ENCODE measurements around the gene SPACA6.
"Not testable (repeated sequence)": the region's sequence is repeated elsewhere in the genome, so short reads cannot be mapped to it uniquely, and the experiment has no call there.

The SPACA6 gene

DNA sequence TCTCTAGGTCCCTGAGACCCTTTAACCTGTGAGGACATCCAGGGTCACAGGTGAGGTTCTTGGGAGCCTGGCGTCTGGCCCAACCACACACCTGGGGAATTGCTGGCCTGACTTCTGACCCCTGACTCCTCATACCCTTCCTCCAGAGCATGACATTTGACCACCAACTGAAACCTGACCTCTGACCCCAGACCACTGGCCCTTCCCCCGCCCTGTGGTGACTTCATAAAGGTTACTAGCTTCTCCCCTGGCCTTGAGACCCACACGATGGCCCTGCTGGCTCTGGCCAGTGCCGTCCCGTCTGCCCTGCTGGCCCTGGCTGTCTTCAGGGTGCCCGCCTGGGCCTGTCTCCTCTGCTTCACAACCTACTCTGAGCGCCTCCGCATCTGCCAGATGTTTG lies at the start of gene SPACA6:
TSS of gene SPACA6 (plus strand) at position 71 of the 400 bp plus-strand sequence. CDS start at position 268, 197 bp downstream.
- Mint-ChIP-seq H3K36me3 (ENCODE audit: low read depth) (no peaks in the 10 kb centered on the region), H3K4me3 (no peak within 1 kb of the TSS), H3K27me3 (peaks cover 11% of the 10 kb centered on the region), H3K27ac (no peak within 1 kb of the TSS), H3K4me1 (peaks cover 12% of the 10 kb centered on the region), H3K9me3 (no peaks in the 10 kb centered on the region)
- DNase-seq (no peak), ATAC-seq (no peak)

DNA sequence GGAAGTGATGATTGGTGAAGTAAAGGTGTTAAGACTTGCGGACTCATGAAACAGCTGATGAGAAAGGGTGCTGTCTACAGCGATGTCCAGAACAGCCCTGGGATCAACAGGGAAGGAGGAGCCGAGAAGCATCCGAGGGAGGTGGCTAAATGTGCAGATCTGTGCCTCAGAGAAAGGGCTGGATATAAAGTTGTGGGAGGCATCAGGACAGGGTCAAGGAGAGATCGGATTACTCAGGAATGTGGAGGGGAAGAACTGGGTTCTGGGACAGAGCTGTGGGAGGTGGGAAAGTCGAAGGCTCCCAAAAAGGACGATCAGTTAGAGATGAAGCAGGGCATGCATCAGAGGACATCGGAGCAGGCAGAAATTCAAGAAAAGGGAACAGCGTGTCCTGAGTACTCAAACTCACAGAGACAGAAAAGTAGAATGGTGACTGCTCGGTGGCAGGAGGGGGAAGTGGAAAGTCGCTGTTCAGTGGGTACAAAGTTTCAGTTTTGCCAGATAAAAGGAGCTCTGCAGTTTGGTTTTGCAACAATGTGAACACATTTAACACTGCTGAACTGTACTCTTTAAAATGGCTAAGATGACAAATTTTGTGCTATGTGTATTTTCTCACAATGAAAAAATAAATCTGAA lies 48.4 kb upstream of the SPACA6 start:
- no peak for ATAC-seq
- no peaks in the 10 kb centered on the region for H3K4me1 Mint-ChIP-seq
- H3K36me3 Mint-ChIP-seq (ENCODE audit: low read depth), result no peaks in the 10 kb centered on the region
- no peak overlapping the region for H3K4me3 Mint-ChIP-seq
- no peak for DNase-seq
- H3K9me3 Mint-ChIP-seq, result no peaks in the 10 kb centered on the region
- no peak overlapping the region for H3K27ac Mint-ChIP-seq
- H3K27me3 Mint-ChIP-seq, result peaks cover 4% of the 10 kb centered on the region

- DNase-seq; H3K9me3 Mint-ChIP-seq; H3K27ac Mint-ChIP-seq; ATAC-seq; H3K36me3 Mint-ChIP-seq (ENCODE audit: low read depth); H3K4me1 Mint-ChIP-seq; H3K4me3 Mint-ChIP-seq: not testable (repeated sequence)
- H3K27me3 Mint-ChIP-seq, result peaks cover 10% of the 10 kb centered on the region
These were observed 46.4 kb upstream of the SPACA6 start, which contains the start of gene SIGLEC14 for GRCh38 chr19:51646730-51647129. Gene SIGLEC14, minus strand, starts transcription at chr19:51646825. Its CDS starts 66 bp downstream, at chr19:51646759.

- no peaks in the 10 kb centered on the region for H3K36me3 Mint-ChIP-seq (ENCODE audit: low read depth)
- no peak overlapping the region for H3K4me3 Mint-ChIP-seq
- H3K9me3 Mint-ChIP-seq, result no peaks in the 10 kb centered on the region
- H3K27ac Mint-ChIP-seq, result no peak overlapping the region
- DNase-seq, result no peak
- H3K4me1 Mint-ChIP-seq, result no peaks in the 10 kb centered on the region
- H3K27me3 Mint-ChIP-seq, result peaks cover 10% of the 10 kb centered on the region
- no peak for ATAC-seq
These were observed 45.8 kb upstream of the SPACA6 start for GRCh38 chr19:51647318-51647717.

DNA sequence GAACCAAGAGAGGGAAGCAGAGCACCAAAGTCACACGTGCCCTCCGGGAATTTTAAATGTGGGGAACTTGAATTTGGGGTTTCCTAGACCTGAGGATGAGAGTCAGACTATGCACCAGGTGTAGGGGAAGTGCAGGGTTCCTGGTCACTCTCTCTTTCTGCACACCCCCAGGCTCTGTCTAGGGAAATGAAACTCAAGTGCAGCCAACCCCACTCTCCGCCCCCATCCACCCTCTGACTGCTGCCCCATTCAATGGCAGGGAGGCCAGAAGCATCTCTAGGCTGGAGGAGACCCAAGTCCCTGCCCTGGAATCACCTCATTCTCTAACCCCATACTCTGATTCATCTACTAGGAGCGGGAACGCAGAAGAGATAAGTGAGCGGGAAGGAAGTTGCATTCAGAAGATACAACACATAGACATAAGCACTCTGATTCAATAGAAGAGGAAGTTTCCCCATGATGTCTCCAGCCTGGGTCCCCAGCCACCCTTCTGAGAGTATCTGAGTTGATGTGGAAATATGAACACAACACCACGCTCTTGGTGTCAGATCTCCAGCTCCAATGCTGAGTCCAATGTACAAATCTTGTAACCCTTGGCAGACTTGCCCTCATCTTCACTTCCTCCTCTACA lies 41.8 kb upstream of the SPACA6 start:
- ATAC-seq (no peak), DNase-seq (no peak)
- H3K4me1 Mint-ChIP-seq, result no peaks in the 10 kb centered on the region
- H3K36me3 Mint-ChIP-seq (ENCODE audit: low read depth), result no peaks in the 10 kb centered on the region
- H3K27ac Mint-ChIP-seq, result no peak overlapping the region
- H3K27me3 Mint-ChIP-seq, result peaks cover 22% of the 10 kb centered on the region
- H3K4me3 Mint-ChIP-seq, result no peak overlapping the region
- H3K9me3 Mint-ChIP-seq, result no peaks in the 10 kb centered on the region

- ATAC-seq (no peak), DNase-seq (no peak)
- Mint-ChIP-seq H3K27ac (no peak overlapping the region), H3K9me3 (no peaks in the 10 kb centered on the region), H3K36me3 (ENCODE audit: low read depth) (no peaks in the 10 kb centered on the region), H3K4me1 (peaks cover 5% of the 10 kb centered on the region), H3K27me3 (peaks cover 28% of the 10 kb centered on the region), H3K4me3 (no peak overlapping the region)
These were observed 40.9 kb upstream of the SPACA6 start for GRCh38 chr19:51652266-51652665.

DNA sequence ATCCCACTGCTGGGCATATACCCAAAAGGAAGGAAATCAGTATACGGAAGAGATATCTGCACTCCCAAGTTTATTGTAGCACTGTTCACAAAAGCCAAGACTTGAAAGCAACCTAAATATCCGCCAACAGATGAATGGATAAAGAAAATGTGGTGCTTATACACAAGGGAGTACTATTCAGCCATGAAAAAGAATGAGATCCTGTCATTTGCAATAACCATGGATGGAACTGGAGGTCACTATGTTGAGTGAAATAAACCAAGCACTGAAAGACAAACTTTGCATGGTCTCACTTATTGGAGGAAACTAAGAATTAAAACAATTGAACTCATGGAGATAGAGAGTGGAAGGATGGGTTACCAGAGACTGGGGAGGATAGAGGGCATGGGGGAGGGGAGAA lies 40.0 kb upstream of the SPACA6 start:
- no peaks in the 10 kb centered on the region for H3K9me3 Mint-ChIP-seq
- ATAC-seq (no peak), DNase-seq (no peak)
- H3K27me3 Mint-ChIP-seq, result peaks cover 28% of the 10 kb centered on the region
- H3K36me3 Mint-ChIP-seq (ENCODE audit: low read depth), result no peaks in the 10 kb centered on the region
- H3K4me3 Mint-ChIP-seq, result no peak overlapping the region
- peaks cover 5% of the 10 kb centered on the region for H3K4me1 Mint-ChIP-seq
- H3K27ac Mint-ChIP-seq, result no peak overlapping the region

- Mint-ChIP-seq H3K9me3 (no peaks in the 10 kb centered on the region), H3K27ac (no peak overlapping the region), H3K36me3 (ENCODE audit: low read depth) (no peaks in the 10 kb centered on the region), H3K4me3 (no peak overlapping the region), H3K27me3 (peaks cover 27% of the 10 kb centered on the region), H3K4me1 (peaks cover 5% of the 10 kb centered on the region)
- no peak for ATAC-seq
- DNase-seq, result no peak
These were observed 38.3 kb upstream of the SPACA6 start for GRCh38 chr19:51654783-51655182.

DNA sequence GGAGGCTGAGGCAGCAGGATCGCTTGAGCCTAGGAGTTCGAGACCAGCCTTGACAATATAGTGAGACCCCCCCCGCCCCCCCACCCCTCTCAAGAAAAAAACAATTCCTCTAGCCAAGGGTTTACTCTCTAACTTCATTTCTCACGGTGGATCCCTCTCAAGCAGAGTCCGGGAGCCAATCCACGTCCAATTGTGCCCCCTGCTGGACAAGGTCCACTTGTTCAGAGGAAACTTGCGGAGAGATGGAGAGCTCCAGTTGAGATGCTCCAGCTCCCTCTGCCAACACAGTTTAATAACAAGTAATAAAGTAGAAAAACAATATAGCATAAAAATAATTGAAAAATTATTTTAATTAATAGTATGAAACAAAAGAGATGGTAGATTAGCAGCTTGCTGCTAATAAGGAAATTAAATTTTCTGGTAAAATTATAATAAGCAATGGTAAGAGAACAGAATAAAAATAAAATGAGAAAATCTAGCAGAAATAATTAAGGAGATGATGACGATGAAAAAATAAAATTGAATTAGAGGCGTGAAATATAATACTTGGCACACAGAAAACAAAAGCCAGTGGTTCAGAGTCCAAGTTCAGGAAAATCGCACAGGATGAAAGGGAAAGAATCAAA lies 32.0 kb upstream of the SPACA6 start:
- no peaks in the 10 kb centered on the region for H3K36me3 Mint-ChIP-seq (ENCODE audit: low read depth)
- ATAC-seq, result no peak
- H3K27me3 Mint-ChIP-seq, result peaks cover 39% of the 10 kb centered on the region
- H3K27ac Mint-ChIP-seq, result no peak overlapping the region
- no peak overlapping the region for H3K4me3 Mint-ChIP-seq
- peaks cover 3% of the 10 kb centered on the region for H3K9me3 Mint-ChIP-seq
- H3K4me1 Mint-ChIP-seq, result peaks cover 5% of the 10 kb centered on the region
- DNase-seq, result peak; percentile 72

GRCh38 chr19:51663650-51664049 lies 29.5 kb upstream of the SPACA6 start:
- H3K4me1 Mint-ChIP-seq, result peaks cover 7% of the 10 kb centered on the region
- H3K4me3 Mint-ChIP-seq, result no peak overlapping the region
- no peak overlapping the region for H3K27ac Mint-ChIP-seq
- peaks cover 38% of the 10 kb centered on the region for H3K27me3 Mint-ChIP-seq
- peaks cover 3% of the 10 kb centered on the region for H3K9me3 Mint-ChIP-seq
- DNase-seq (no peak), ATAC-seq (no peak)
- no peaks in the 10 kb centered on the region for H3K36me3 Mint-ChIP-seq (ENCODE audit: low read depth)

- ATAC-seq (no peak), DNase-seq (no peak)
- peaks cover 3% of the 10 kb centered on the region for H3K9me3 Mint-ChIP-seq
- H3K36me3 Mint-ChIP-seq (ENCODE audit: low read depth), result no peaks in the 10 kb centered on the region
- no peak overlapping the region for H3K27ac Mint-ChIP-seq
- H3K4me3 Mint-ChIP-seq, result no peak overlapping the region
- H3K27me3 Mint-ChIP-seq, result peaks cover 38% of the 10 kb centered on the region
- H3K4me1 Mint-ChIP-seq, result peaks cover 12% of the 10 kb centered on the region
These were observed 29.0 kb upstream of the SPACA6 start for GRCh38 chr19:51664131-51664530.

- DNase-seq, result no peak
These were observed 28.1 kb upstream of the SPACA6 start for GRCh38 chr19:51664997-51665396.

DNA sequence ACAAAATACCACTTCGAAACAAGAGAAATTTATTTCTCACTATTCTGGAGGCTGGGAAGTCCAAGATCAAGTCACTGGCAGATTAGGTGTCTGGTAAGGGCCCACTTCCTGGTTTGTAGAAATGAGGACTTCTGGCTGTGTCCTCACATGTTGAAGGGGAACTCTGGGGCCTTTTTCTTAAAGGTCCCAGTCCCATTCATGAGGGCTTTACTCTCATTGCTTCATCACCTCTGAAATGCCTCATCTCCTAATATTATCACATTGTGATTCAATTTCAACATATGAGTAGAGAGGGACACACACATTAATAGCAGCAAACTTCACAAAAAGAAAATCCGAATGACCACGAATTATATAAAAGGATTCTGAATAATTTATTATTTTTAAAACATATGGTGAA lies 24.9 kb upstream of the SPACA6 start:
- Mint-ChIP-seq H3K4me3 (no peak overlapping the region), H3K9me3 (peaks cover 7% of the 10 kb centered on the region), H3K27me3 (peaks cover 25% of the 10 kb centered on the region), H3K4me1 (peaks cover 20% of the 10 kb centered on the region), H3K36me3 (ENCODE audit: low read depth) (no peaks in the 10 kb centered on the region), H3K27ac (no peak overlapping the region)
- no peak for ATAC-seq
- DNase-seq, result no peak

More at GRCh38 chr19:51664997-51665396, 28.1 kb upstream of the SPACA6 start:
- Mint-ChIP-seq H3K4me1 (peaks cover 20% of the 10 kb centered on the region), H3K36me3 (ENCODE audit: low read depth) (no peaks in the 10 kb centered on the region), H3K9me3 (peaks cover 3% of the 10 kb centered on the region), H3K27me3 (peaks cover 36% of the 10 kb centered on the region), H3K4me3 (no peak overlapping the region), H3K27ac (no peak overlapping the region)
- ATAC-seq, result no peak

DNA sequence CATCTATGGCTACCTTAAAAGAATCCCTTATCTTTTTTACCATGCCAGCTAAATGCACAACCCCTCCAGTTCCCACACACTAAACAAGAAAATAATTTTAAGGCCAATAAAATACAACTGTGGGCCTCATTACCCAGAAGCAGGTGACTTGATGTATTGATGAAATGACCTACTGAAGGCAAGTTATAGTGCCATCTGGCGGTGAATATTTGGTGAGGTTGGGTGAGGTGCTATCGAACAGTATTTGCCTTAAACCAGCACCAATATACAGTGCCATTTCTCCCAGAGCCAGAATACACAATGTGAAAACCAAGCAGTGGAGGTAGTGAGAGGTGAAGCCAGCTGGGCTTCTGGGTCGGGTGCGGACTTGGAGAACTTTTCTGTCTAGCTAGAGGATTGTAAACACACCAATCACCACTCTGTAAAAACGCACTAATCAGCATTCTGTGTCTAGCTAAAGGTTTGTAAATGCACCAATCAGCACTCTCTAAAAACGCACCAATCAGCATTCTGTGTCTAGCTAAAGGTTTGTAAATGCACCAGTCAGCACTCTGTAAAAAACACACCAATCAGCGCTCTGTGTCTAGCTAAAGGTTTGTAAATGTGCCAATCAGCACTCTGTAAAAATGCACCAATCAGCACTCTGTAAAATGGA lies 17.1 kb upstream of the SPACA6 start:
- peak overlapping the region; percentile 53 for H3K4me3 Mint-ChIP-seq
- peak overlapping the region; percentile 69 for H3K27ac Mint-ChIP-seq
- not testable (repeated sequence) for DNase-seq; H3K36me3 Mint-ChIP-seq (ENCODE audit: low read depth); ATAC-seq
- H3K9me3 Mint-ChIP-seq, result peaks cover 19% of the 10 kb centered on the region
- peaks cover 11% of the 10 kb centered on the region for H3K27me3 Mint-ChIP-seq
- peaks cover 21% of the 10 kb centered on the region for H3K4me1 Mint-ChIP-seq
